NCI-H146 treated with DMSO at 0.1 percent for 48 hours (cell line): ENCODE measurements around the gene AP5Z1.

Source experiments
- DNase-seq: peaks from one replicate; lab custom pipeline; 2025; ENCODE audit not compliant: unreplicated experiment; lab: John Stamatoyannopoulos, UW

Gene AP5Z1

GRCh38 chr7:4819560-4820404 is 44.4 kb downstream of the AP5Z1 start:
- no peak for DNase-seq

GRCh38 chr7:4820405-4820966 is 45.1 kb downstream of the AP5Z1 start:
- DNase-seq = no peak

GRCh38 chr7:4820967-4821471 is 45.6 kb downstream of the AP5Z1 start:
- DNase-seq = no peak

- no peak for DNase-seq
These were observed 47.3 kb downstream of the AP5Z1 start for GRCh38 chr7:4822677-4823076.

GRCh38 chr7:4823441-4824119 is 48.2 kb downstream of the AP5Z1 start:
- no peak for DNase-seq

- DNase-seq = no peak
These were observed 48.8 kb downstream of the AP5Z1 start for GRCh38 chr7:4824120-4824775.

- no peak for DNase-seq
These were observed 49.7 kb downstream of the AP5Z1 start for GRCh38 chr7:4825081-4825480.

- DNase-seq = no peak
These were observed 53.4 kb downstream of the AP5Z1 start for GRCh38 chr7:4828720-4829383.

- no peak for DNase-seq
These were observed 54.8 kb downstream of the AP5Z1 start for GRCh38 chr7:4830176-4830575.

- DNase-seq = no peak
These were observed 56.5 kb downstream of the AP5Z1 start for GRCh38 chr7:4831723-4832495.

- no peak for DNase-seq
These were observed 57.3 kb downstream of the AP5Z1 start for GRCh38 chr7:4832711-4833110.

GRCh38 chr7:4833176-4833575 is 57.8 kb downstream of the AP5Z1 start:
- no peak for DNase-seq

- no peak for DNase-seq
These were observed 58.5 kb downstream of the AP5Z1 start for GRCh38 chr7:4833691-4834600.

GRCh38 chr7:4834601-4835397 is 59.4 kb downstream of the AP5Z1 start:
- no peak for DNase-seq

GRCh38 chr7:4835398-4836205 is 60.2 kb downstream of the AP5Z1 start:
- no peak for DNase-seq

- DNase-seq = no peak
These were observed 60.8 kb downstream of the AP5Z1 start for GRCh38 chr7:4836206-4836661.

GRCh38 chr7:4837041-4837802 is 61.8 kb downstream of the AP5Z1 start:
- DNase-seq = no peak
